ENCODE data around the gene SLC7A1.

SLC7A1 gene

DNA sequence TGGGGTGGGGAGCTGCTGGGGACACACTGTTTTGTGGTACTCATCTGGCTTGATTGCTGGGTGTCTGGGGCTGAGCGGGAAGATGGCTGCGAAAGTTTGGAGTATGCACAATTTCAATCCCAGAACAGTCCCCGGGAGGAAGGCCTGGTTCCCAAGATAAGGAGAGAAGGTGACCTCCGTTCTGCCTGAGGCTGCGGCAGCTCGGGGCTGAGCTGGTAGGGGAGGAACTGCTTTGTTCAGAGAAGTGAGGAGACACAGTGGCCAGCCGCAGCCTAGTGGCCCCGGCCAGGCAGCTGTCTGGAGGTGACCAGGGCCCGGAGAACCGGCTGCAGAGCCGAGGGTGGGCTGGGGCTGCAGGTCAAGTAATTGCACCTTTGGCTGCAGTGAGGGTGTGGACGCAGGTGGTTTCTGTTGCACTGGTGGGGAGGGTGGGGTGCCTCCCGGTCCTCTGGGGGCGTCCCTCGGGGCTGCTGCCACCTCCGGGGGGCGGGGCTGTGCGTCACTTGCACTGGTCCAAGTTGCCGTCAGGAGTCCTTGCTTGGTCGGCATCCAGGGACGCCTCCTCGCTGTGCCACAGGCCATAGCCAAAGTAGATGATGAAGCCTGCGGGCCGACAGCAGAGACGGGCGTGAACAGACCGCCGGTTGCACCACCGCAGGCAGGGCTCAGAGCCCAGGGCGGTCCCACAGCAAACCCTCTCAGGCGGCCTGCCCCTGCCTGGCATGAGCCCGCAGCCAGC, 81.3 kb downstream of the SLC7A1 start:
- Histone ChIP-seq H3K9me3 (ENCODE audit: control insufficient read depth, low read depth, low read length) (no peaks in the 10 kb centered on the region), H3K27ac (ENCODE audit: low read length) (no peak overlapping the region), H3K36me3 (ENCODE audit: control insufficient read depth, low read depth, low read length) (peaks cover 70% of the 10 kb centered on the region), H3K4me1 (ENCODE audit: control insufficient read depth, low read depth, low read length) (no peaks in the 10 kb centered on the region), H3K27me3 (ENCODE audit: control insufficient read depth, insufficient read depth, low read length) (no peaks in the 10 kb centered on the region), H3K4me3 (ENCODE audit: low read length) (no peak overlapping the region), H3K9ac (ENCODE audit: low read length) (no peak overlapping the region)

- Histone ChIP-seq H3K9me3 (ENCODE audit: control insufficient read depth, low read depth, low read length) (no peaks in the 10 kb centered on the region), H3K36me3 (ENCODE audit: control insufficient read depth, low read depth, low read length) (peaks cover 62% of the 10 kb centered on the region), H3K27me3 (ENCODE audit: control insufficient read depth, insufficient read depth, low read length) (no peaks in the 10 kb centered on the region), H3K27ac (ENCODE audit: low read length) (no peak overlapping the region), H3K9ac (ENCODE audit: low read length) (no peak overlapping the region), H3K4me3 (ENCODE audit: low read length) (no peak overlapping the region), H3K4me1 (ENCODE audit: control insufficient read depth, low read depth, low read length) (no peaks in the 10 kb centered on the region)
Observed at GRCh38 chr13:29513002-29513980, 82.2 kb downstream of the SLC7A1 start.

GRCh38 chr13:29511980-29512379, 83.5 kb downstream of the SLC7A1 start:
- Histone ChIP-seq H3K9ac (ENCODE audit: low read length) (no peak overlapping the region), H3K4me3 (ENCODE audit: low read length) (no peak overlapping the region), H3K27ac (ENCODE audit: low read length) (no peak overlapping the region), H3K36me3 (ENCODE audit: control insufficient read depth, low read depth, low read length) (peaks cover 48% of the 10 kb centered on the region), H3K27me3 (ENCODE audit: control insufficient read depth, insufficient read depth, low read length) (no peaks in the 10 kb centered on the region), H3K4me1 (ENCODE audit: control insufficient read depth, low read depth, low read length) (no peaks in the 10 kb centered on the region), H3K9me3 (ENCODE audit: control insufficient read depth, low read depth, low read length) (no peaks in the 10 kb centered on the region)

DNA sequence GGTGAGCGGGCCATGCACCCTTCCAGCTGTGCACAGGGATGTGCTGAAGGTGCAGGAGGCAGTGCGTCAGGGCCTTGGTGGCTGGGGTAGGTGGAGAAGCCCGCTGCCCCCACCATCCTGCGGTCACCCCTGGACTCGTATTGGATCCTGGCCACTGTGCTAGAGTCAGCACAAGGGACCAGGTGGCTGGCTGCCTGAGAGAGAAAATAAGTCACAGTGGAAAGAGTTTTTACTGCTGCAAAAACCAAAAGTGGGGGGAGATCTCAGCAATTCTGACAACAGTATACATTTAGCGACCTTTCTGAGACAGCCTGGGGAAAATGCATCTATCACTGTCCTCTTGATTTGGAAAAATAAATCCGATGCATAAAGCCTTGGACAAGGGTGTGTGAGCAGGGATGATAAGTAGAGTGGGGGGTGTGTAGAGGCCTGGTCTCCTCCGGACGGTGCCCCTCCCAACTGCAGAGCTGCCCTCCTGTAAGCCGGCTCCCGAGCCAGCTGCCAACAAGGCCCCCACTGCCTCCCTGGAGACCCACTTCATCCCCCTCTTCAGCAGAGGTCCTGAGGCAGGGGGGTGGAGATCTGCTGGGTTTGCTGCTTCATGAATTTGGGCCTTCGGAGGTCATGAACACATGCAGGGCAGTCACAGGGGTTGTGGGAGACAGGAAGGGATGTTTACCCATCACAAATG, 84.2 kb downstream of the SLC7A1 start:
- no peak overlapping the region for H3K4me3 ChIP-seq (ENCODE audit: low read length)
- H3K9ac ChIP-seq (ENCODE audit: low read length), result no peak overlapping the region
- H3K27me3 ChIP-seq (ENCODE audit: control insufficient read depth, insufficient read depth, low read length), result no peaks in the 10 kb centered on the region
- peaks cover 41% of the 10 kb centered on the region for H3K36me3 ChIP-seq (ENCODE audit: control insufficient read depth, low read depth, low read length)
- H3K4me1 ChIP-seq (ENCODE audit: control insufficient read depth, low read depth, low read length), result no peaks in the 10 kb centered on the region
- H3K9me3 ChIP-seq (ENCODE audit: control insufficient read depth, low read depth, low read length), result no peaks in the 10 kb centered on the region
- H3K27ac ChIP-seq (ENCODE audit: low read length), result no peak overlapping the region

DNA sequence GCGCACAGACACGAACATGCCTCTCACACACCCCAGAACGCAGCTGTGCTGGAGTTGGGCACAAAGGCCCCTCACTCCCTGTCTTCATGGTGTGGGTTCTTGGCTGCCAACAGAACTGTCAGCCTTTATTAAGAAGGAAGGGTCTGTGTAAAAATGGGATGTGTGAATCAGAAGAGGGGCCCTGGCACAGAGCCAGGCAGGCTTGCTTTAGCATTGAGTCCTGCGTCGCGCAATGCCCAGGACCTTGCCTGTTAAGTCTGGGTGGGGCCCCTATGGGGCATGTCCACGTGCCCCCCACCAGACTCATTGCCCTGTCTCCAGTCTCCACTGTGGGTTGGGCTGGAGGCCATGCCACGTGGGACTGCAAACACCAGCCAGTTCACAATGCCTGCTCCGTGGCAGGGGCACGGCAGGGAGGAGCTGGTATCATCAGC, 84.8 kb downstream of the SLC7A1 start:
- H3K36me3 ChIP-seq (ENCODE audit: control insufficient read depth, low read depth, low read length), result peaks cover 35% of the 10 kb centered on the region
- no peaks in the 10 kb centered on the region for H3K27me3 ChIP-seq (ENCODE audit: control insufficient read depth, insufficient read depth, low read length)
- no peak overlapping the region for H3K4me3 ChIP-seq (ENCODE audit: low read length)
- no peaks in the 10 kb centered on the region for H3K9me3 ChIP-seq (ENCODE audit: control insufficient read depth, low read depth, low read length)
- no peak overlapping the region for H3K9ac ChIP-seq (ENCODE audit: low read length)
- H3K27ac ChIP-seq (ENCODE audit: low read length), result no peak overlapping the region
- no peaks in the 10 kb centered on the region for H3K4me1 ChIP-seq (ENCODE audit: control insufficient read depth, low read depth, low read length)

GRCh38 chr13:29509999-29510589, 85.4 kb downstream of the SLC7A1 start:
- H3K36me3 ChIP-seq (ENCODE audit: control insufficient read depth, low read depth, low read length), result peaks cover 30% of the 10 kb centered on the region
- no peaks in the 10 kb centered on the region for H3K9me3 ChIP-seq (ENCODE audit: control insufficient read depth, low read depth, low read length)
- no peaks in the 10 kb centered on the region for H3K27me3 ChIP-seq (ENCODE audit: control insufficient read depth, insufficient read depth, low read length)
- H3K4me3 ChIP-seq (ENCODE audit: low read length), result no peak overlapping the region
- H3K9ac ChIP-seq (ENCODE audit: low read length), result no peak overlapping the region
- no peaks in the 10 kb centered on the region for H3K4me1 ChIP-seq (ENCODE audit: control insufficient read depth, low read depth, low read length)
- no peak overlapping the region for H3K27ac ChIP-seq (ENCODE audit: low read length)

DNA sequence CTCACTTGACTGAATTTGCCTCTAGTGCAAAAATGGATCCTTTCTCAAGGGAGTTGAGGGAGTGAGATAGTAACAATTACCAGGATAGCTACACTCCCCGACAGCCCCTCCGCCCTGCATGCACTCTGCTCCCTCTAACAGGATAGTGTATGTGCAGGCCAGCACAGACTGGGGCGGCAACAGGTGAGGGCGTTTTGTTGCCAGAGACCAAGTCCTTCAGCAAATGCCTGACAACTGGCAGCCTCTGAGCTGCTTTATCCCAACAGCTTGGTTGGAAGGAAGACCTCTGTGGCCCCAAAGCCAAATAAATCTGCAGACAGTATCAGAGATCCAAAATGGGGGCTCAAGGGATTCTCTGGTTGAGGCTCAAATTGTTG, 86.6 kb downstream of the SLC7A1 start:
- Histone ChIP-seq H3K27ac (ENCODE audit: low read length) (no peak overlapping the region), H3K36me3 (ENCODE audit: control insufficient read depth, low read depth, low read length) (peaks cover 25% of the 10 kb centered on the region), H3K9ac (ENCODE audit: low read length) (no peak overlapping the region), H3K4me1 (ENCODE audit: control insufficient read depth, low read depth, low read length) (no peaks in the 10 kb centered on the region), H3K9me3 (ENCODE audit: control insufficient read depth, low read depth, low read length) (no peaks in the 10 kb centered on the region), H3K27me3 (ENCODE audit: control insufficient read depth, insufficient read depth, low read length) (no peaks in the 10 kb centered on the region), H3K4me3 (ENCODE audit: low read length) (no peak overlapping the region)

- no peak overlapping the region for H3K9ac ChIP-seq (ENCODE audit: low read length)
- no peak overlapping the region for H3K27ac ChIP-seq (ENCODE audit: low read length)
- H3K9me3 ChIP-seq (ENCODE audit: control insufficient read depth, low read depth, low read length), result no peaks in the 10 kb centered on the region
- no peak overlapping the region for H3K4me3 ChIP-seq (ENCODE audit: low read length)
- H3K4me1 ChIP-seq (ENCODE audit: control insufficient read depth, low read depth, low read length), result peaks cover 2% of the 10 kb centered on the region
- no peaks in the 10 kb centered on the region for H3K27me3 ChIP-seq (ENCODE audit: control insufficient read depth, insufficient read depth, low read length)
- H3K36me3 ChIP-seq (ENCODE audit: control insufficient read depth, low read depth, low read length), result peaks cover 19% of the 10 kb centered on the region
Observed at GRCh38 chr13:29508130-29508875, 87.2 kb downstream of the SLC7A1 start.

- Histone ChIP-seq H3K4me3 (ENCODE audit: low read length) (no peak overlapping the region), H3K9ac (ENCODE audit: low read length) (no peak overlapping the region), H3K9me3 (ENCODE audit: control insufficient read depth, low read depth, low read length) (no peaks in the 10 kb centered on the region), H3K36me3 (ENCODE audit: control insufficient read depth, low read depth, low read length) (peaks cover 10% of the 10 kb centered on the region), H3K4me1 (ENCODE audit: control insufficient read depth, low read depth, low read length) (peaks cover 2% of the 10 kb centered on the region), H3K27me3 (ENCODE audit: control insufficient read depth, insufficient read depth, low read length) (no peaks in the 10 kb centered on the region), H3K27ac (ENCODE audit: low read length) (no peak overlapping the region)
Observed at GRCh38 chr13:29507356-29507755, 88.1 kb downstream of the SLC7A1 start.

DNA sequence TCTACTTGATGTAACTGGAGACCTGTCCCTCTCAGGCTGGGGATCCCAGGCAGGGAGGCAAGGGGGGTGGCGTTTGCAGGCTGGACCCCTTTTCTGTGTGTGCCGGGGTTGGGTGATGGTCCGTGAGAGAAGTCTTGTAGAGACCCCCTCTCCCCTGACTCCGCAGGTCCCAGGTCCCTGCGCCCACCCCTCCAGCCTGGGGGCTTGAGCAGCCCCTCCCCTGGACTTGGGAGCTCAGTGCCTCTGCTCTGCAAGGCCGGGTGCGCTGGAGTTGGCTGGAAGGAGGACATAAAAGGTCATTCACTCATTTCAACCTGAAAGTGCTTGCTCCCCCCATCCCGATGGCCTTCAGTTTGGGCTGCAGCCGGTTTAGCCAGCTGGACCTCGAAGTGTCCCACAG, 89.5 kb downstream of the SLC7A1 start:
- no peak overlapping the region for H3K4me3 ChIP-seq (ENCODE audit: low read length)
- H3K36me3 ChIP-seq (ENCODE audit: control insufficient read depth, low read depth, low read length), result no peaks in the 10 kb centered on the region
- no peak overlapping the region for H3K9ac ChIP-seq (ENCODE audit: low read length)
- no peaks in the 10 kb centered on the region for H3K9me3 ChIP-seq (ENCODE audit: control insufficient read depth, low read depth, low read length)
- no peaks in the 10 kb centered on the region for H3K27me3 ChIP-seq (ENCODE audit: control insufficient read depth, insufficient read depth, low read length)
- H3K4me1 ChIP-seq (ENCODE audit: control insufficient read depth, low read depth, low read length), result peaks cover 2% of the 10 kb centered on the region
- no peak overlapping the region for H3K27ac ChIP-seq (ENCODE audit: low read length)

Data from iPS-18a (cell line).